T-helper 1 cell treated with Interleukin-12 subunit alpha and Interleukin-12 subunit beta and Interleukin-4 antibody, amounts not matched to agents 30 μg/mL and 1 μg/mL, for 36 hours (primary cell): ENCODE data around the gene SYCE1.
"Not testable (repeated sequence)": the region's sequence is repeated elsewhere in the genome, so short reads cannot be mapped to it uniquely, and the experiment has no call there.

Experiments used
- H3K27ac Mint-ChIP-seq: one replicate; pipeline ENCODE4 v1.8.0; 2021; ENCODE audit warnings: mild to moderate bottlenecking, mixed read lengths
- H3K27me3 Mint-ChIP-seq: one replicate; pipeline ENCODE4 v1.8.0; 2021; ENCODE audit warnings: low read depth, mixed read lengths
- H3K36me3 Mint-ChIP-seq: one replicate; pipeline ENCODE4 v1.8.0; 2021; ENCODE audit warnings: low read depth, mixed read lengths
- H3K4me1 Mint-ChIP-seq: one replicate; pipeline ENCODE4 v1.8.0; 2021; ENCODE audit warnings: low read depth, mixed read lengths
- H3K4me3 Mint-ChIP-seq: one replicate; pipeline ENCODE4 v1.8.0; 2021; ENCODE audit warnings: mild to moderate bottlenecking, moderate library complexity, mixed read lengths
- H3K9me3 Mint-ChIP-seq: one replicate; pipeline ENCODE4 v1.8.0; 2021; ENCODE audit warnings: mixed read lengths

SYCE1 gene

GRCh38 chr10:133565441-133566294 lies at the start of gene SYCE1:
TSS of gene SYCE1 (minus strand) at chr10:133565583. CDS start at chr10:133565529, 54 bp downstream.
- Mint-ChIP-seq H3K9me3 (peaks cover 11% of the 10 kb centered on the region), H3K27me3 (peaks cover 3% of the 10 kb centered on the region), H3K27ac (no peak within 1 kb of the TSS), H3K36me3 (no peaks in the 10 kb centered on the region), H3K4me1 (no peaks in the 10 kb centered on the region), H3K4me3 (no peak within 1 kb of the TSS)

GRCh38 chr10:133614830-133615580 lies 49.6 kb upstream of the SYCE1 start:
- peaks cover 15% of the 10 kb centered on the region for H3K27me3 Mint-ChIP-seq
- no peaks in the 10 kb centered on the region for H3K36me3 Mint-ChIP-seq
- H3K4me3 Mint-ChIP-seq, result no peak overlapping the region

GRCh38 chr10:133613699-133614098 lies 48.3 kb upstream of the SYCE1 start:
- Mint-ChIP-seq H3K4me1 (no peaks in the 10 kb centered on the region), H3K27me3 (peaks cover 20% of the 10 kb centered on the region), H3K4me3 (no peak overlapping the region), H3K36me3 (no peaks in the 10 kb centered on the region), H3K27ac (no peak overlapping the region), H3K9me3 (no peaks in the 10 kb centered on the region)

More at GRCh38 chr10:133614830-133615580, 49.6 kb upstream of the SYCE1 start:
- Mint-ChIP-seq H3K9me3 (no peaks in the 10 kb centered on the region), H3K27ac (no peak overlapping the region), H3K4me1 (no peaks in the 10 kb centered on the region)

- peaks cover 9% of the 10 kb centered on the region for H3K9me3 Mint-ChIP-seq
- H3K4me1 Mint-ChIP-seq, result no peaks in the 10 kb centered on the region
- no peak overlapping the region for H3K4me3 Mint-ChIP-seq
- no peak overlapping the region for H3K27ac Mint-ChIP-seq
- H3K36me3 Mint-ChIP-seq, result no peaks in the 10 kb centered on the region
- H3K27me3 Mint-ChIP-seq, result peaks cover 35% of the 10 kb centered on the region
Measured at GRCh38 chr10:133611079-133611478, 45.7 kb upstream of the SYCE1 start.

- H3K27ac Mint-ChIP-seq, result no peak overlapping the region
- peaks cover 45% of the 10 kb centered on the region for H3K27me3 Mint-ChIP-seq
Measured at GRCh38 chr10:133608855-133609254, 43.5 kb upstream of the SYCE1 start.

GRCh38 chr10:133603434-133603833 lies 38.1 kb upstream of the SYCE1 start:
- not testable (repeated sequence) for H3K27ac Mint-ChIP-seq, H3K9me3 Mint-ChIP-seq, H3K4me1 Mint-ChIP-seq, H3K4me3 Mint-ChIP-seq, H3K36me3 Mint-ChIP-seq
- peaks cover 53% of the 10 kb centered on the region for H3K27me3 Mint-ChIP-seq

More at GRCh38 chr10:133608855-133609254, 43.5 kb upstream of the SYCE1 start:
- H3K36me3 Mint-ChIP-seq, result no peaks in the 10 kb centered on the region
- no peak overlapping the region for H3K4me3 Mint-ChIP-seq
- peaks cover 9% of the 10 kb centered on the region for H3K9me3 Mint-ChIP-seq
- H3K4me1 Mint-ChIP-seq, result no peaks in the 10 kb centered on the region

- Mint-ChIP-seq H3K4me3 (no peak overlapping the region), H3K9me3 (no peaks in the 10 kb centered on the region), H3K27me3 (peaks cover 56% of the 10 kb centered on the region), H3K27ac (no peak overlapping the region), H3K36me3 (no peaks in the 10 kb centered on the region), H3K4me1 (no peaks in the 10 kb centered on the region)
Measured at GRCh38 chr10:133600657-133601056, 35.3 kb upstream of the SYCE1 start.

GRCh38 chr10:133599869-133600268 lies 34.5 kb upstream of the SYCE1 start:
- H3K4me1 Mint-ChIP-seq, H3K4me3 Mint-ChIP-seq, H3K27ac Mint-ChIP-seq, H3K9me3 Mint-ChIP-seq, H3K36me3 Mint-ChIP-seq: not testable (repeated sequence)
- peaks cover 61% of the 10 kb centered on the region for H3K27me3 Mint-ChIP-seq

GRCh38 chr10:133592716-133593115 lies 27.3 kb upstream of the SYCE1 start:
- no peaks in the 10 kb centered on the region for H3K4me1 Mint-ChIP-seq
- H3K27me3 Mint-ChIP-seq, result peaks cover 23% of the 10 kb centered on the region
- no peaks in the 10 kb centered on the region for H3K9me3 Mint-ChIP-seq
- H3K36me3 Mint-ChIP-seq, result no peaks in the 10 kb centered on the region
- no peak overlapping the region for H3K27ac Mint-ChIP-seq
- no peak overlapping the region for H3K4me3 Mint-ChIP-seq

GRCh38 chr10:133590970-133591359 lies 25.6 kb upstream of the SYCE1 start:
- Mint-ChIP-seq H3K4me1 (no peaks in the 10 kb centered on the region), H3K9me3 (no peaks in the 10 kb centered on the region), H3K36me3 (no peaks in the 10 kb centered on the region), H3K4me3 (no peak overlapping the region), H3K27ac (no peak overlapping the region), H3K27me3 (peaks cover 11% of the 10 kb centered on the region)

GRCh38 chr10:133590226-133590969 lies 25.0 kb upstream of the SYCE1 start:
- H3K4me3 Mint-ChIP-seq, result no peak overlapping the region
- no peaks in the 10 kb centered on the region for H3K9me3 Mint-ChIP-seq
- no peaks in the 10 kb centered on the region for H3K36me3 Mint-ChIP-seq
- H3K4me1 Mint-ChIP-seq, result no peaks in the 10 kb centered on the region
- H3K27ac Mint-ChIP-seq, result no peak overlapping the region
- peaks cover 9% of the 10 kb centered on the region for H3K27me3 Mint-ChIP-seq

- not testable (repeated sequence) for H3K4me1 Mint-ChIP-seq
- H3K9me3 Mint-ChIP-seq, result peaks cover 11% of the 10 kb centered on the region
Measured at GRCh38 chr10:133577037-133577436, 11.7 kb upstream of the SYCE1 start.

GRCh38 chr10:133573460-133573859 lies 8.1 kb upstream of the SYCE1 start:
- not testable (repeated sequence) for H3K36me3 Mint-ChIP-seq, H3K4me1 Mint-ChIP-seq, H3K4me3 Mint-ChIP-seq, H3K27me3 Mint-ChIP-seq, H3K27ac Mint-ChIP-seq
- H3K9me3 Mint-ChIP-seq, result peaks cover 11% of the 10 kb centered on the region

More at GRCh38 chr10:133577037-133577436, 11.7 kb upstream of the SYCE1 start:
- not testable (repeated sequence) for H3K27me3 Mint-ChIP-seq, H3K4me3 Mint-ChIP-seq, H3K27ac Mint-ChIP-seq, H3K36me3 Mint-ChIP-seq

GRCh38 chr10:133572055-133572454 lies 6.7 kb upstream of the SYCE1 start:
- H3K27me3 Mint-ChIP-seq, H3K36me3 Mint-ChIP-seq, H3K4me3 Mint-ChIP-seq, H3K27ac Mint-ChIP-seq, H3K4me1 Mint-ChIP-seq: not testable (repeated sequence)
- peaks cover 15% of the 10 kb centered on the region for H3K9me3 Mint-ChIP-seq
